ENCODE measurements around the gene ZNF488. TPM values are rescaled to one million over a fixed set of nuclear protein-coding genes. Genes with fewer than 3 reads are reported as not detected.

Gene ZNF488
- total RNA-seq, 1 donor from 2014 or later = 2.9 TPM

- H3K36me3 Mint-ChIP-seq (ENCODE audit: low read depth) = no peaks in the 10 kb centered on the region
- peaks cover 79% of the 10 kb centered on the region for H3K27me3 Mint-ChIP-seq (ENCODE audit: low read depth)
- no peak overlapping the region for H3K27ac Mint-ChIP-seq (ENCODE audit: unreplicated experiment)
- no peaks in the 10 kb centered on the region for H3K9me3 Mint-ChIP-seq
- DNase-seq (ENCODE audit: low read depth, low spot score) = no peak
- H3K4me1 Mint-ChIP-seq = peaks cover 32% of the 10 kb centered on the region
- TF ChIP-seq CTCF (conservative IDR thresholded peaks at IDR 0.05) = no peak
- H3K4me3 Mint-ChIP-seq = peak overlapping the region; percentile 54
These were observed 4.7 kb downstream of the ZNF488 start for GRCh38 chr10:47379445-47379785.

- peaks cover 30% of the 10 kb centered on the region for H3K4me1 Mint-ChIP-seq
- DNase-seq (ENCODE audit: low read depth, low spot score) = no peak
- peaks cover 77% of the 10 kb centered on the region for H3K27me3 Mint-ChIP-seq (ENCODE audit: low read depth)
- no peak overlapping the region for H3K27ac Mint-ChIP-seq (ENCODE audit: unreplicated experiment)
- no peaks in the 10 kb centered on the region for H3K36me3 Mint-ChIP-seq (ENCODE audit: low read depth)
- H3K4me3 Mint-ChIP-seq = no peak overlapping the region
- no peaks in the 10 kb centered on the region for H3K9me3 Mint-ChIP-seq
- TF ChIP-seq CTCF (conservative IDR thresholded peaks at IDR 0.05) = no peak
These were observed 5.3 kb downstream of the ZNF488 start for GRCh38 chr10:47378606-47379444.

GRCh38 chr10:47378183-47378510, 5.9 kb downstream of the ZNF488 start:
- Mint-ChIP-seq H3K9me3 (no peaks in the 10 kb centered on the region), H3K27me3 (ENCODE audit: low read depth) (peaks cover 70% of the 10 kb centered on the region), H3K27ac (ENCODE audit: unreplicated experiment) (no peak overlapping the region), H3K4me1 (peaks cover 23% of the 10 kb centered on the region), H3K36me3 (ENCODE audit: low read depth) (no peaks in the 10 kb centered on the region), H3K4me3 (no peak overlapping the region)
- TF ChIP-seq CTCF (conservative IDR thresholded peaks at IDR 0.05) = no peak
- DNase-seq (ENCODE audit: low read depth, low spot score) = no peak

GRCh38 chr10:47376522-47377220, 7.4 kb downstream of the ZNF488 start:
- no peak overlapping the region for H3K27ac Mint-ChIP-seq (ENCODE audit: unreplicated experiment)
- peaks cover 55% of the 10 kb centered on the region for H3K27me3 Mint-ChIP-seq (ENCODE audit: low read depth)
- H3K36me3 Mint-ChIP-seq (ENCODE audit: low read depth) = no peaks in the 10 kb centered on the region
- H3K4me1 Mint-ChIP-seq = peaks cover 23% of the 10 kb centered on the region
- TF ChIP-seq CTCF (conservative IDR thresholded peaks at IDR 0.05) = no peak
- DNase-seq (ENCODE audit: low read depth, low spot score) = no peak
- no peaks in the 10 kb centered on the region for H3K9me3 Mint-ChIP-seq
- no peak overlapping the region for H3K4me3 Mint-ChIP-seq

GRCh38 chr10:47374611-47375536, 9.2 kb downstream of the ZNF488 start:
- no peak for TF ChIP-seq CTCF (conservative IDR thresholded peaks at IDR 0.05)
- no peak for DNase-seq (ENCODE audit: low read depth, low spot score)
- Mint-ChIP-seq H3K27ac (ENCODE audit: unreplicated experiment) (no peak overlapping the region), H3K9me3 (no peaks in the 10 kb centered on the region), H3K36me3 (ENCODE audit: low read depth) (no peaks in the 10 kb centered on the region), H3K27me3 (ENCODE audit: low read depth) (peaks cover 37% of the 10 kb centered on the region), H3K4me3 (no peak overlapping the region), H3K4me1 (peaks cover 13% of the 10 kb centered on the region)
